Stimulated activated CD8-positive, alpha-beta memory T cell treated with anti-CD3 and anti-CD28 coated beads, Interleukin-7, amount 100 ng/mL, for 1 hour (primary cell): Measurements from ENCODE around the gene ABHD16B.
"Not testable (repeated sequence)": the region's sequence is repeated elsewhere in the genome, so short reads cannot be mapped to it uniquely, and the experiment has no call there.

Experiments
- DNase-seq, 2 donors: peaks; one replicate each; pipeline ENCODE4 v3.0.0-alpha.2; 2020; ENCODE audit warnings: low read depth in 2 of 2

ABHD16B gene

GRCh38 chr20:63854766-63855362 lies 6.4 kb upstream of the ABHD16B start:
- DNase-seq = no peak

GRCh38 chr20:63855363-63856097 lies 5.8 kb upstream of the ABHD16B start:
- no peak for DNase-seq

- no peak for DNase-seq
Measured at GRCh38 chr20:63856098-63856511, 5.2 kb upstream of the ABHD16B start.

GRCh38 chr20:63857764-63858392 lies 3.4 kb upstream of the ABHD16B start:
- DNase-seq = no peak

GRCh38 chr20:63858393-63859165 lies 2.7 kb upstream of the ABHD16B start:
- DNase-seq = no peak

GRCh38 chr20:63859166-63859699 lies 2.1 kb upstream of the ABHD16B start:
- no peak for DNase-seq

- DNase-seq = no peak
Measured at GRCh38 chr20:63860325-63861051, 810 bp upstream of the ABHD16B start.

- DNase-seq = no peak
Measured at GRCh38 chr20:63861981-63862901, 943 bp downstream of the ABHD16B start.

GRCh38 chr20:63863021-63863797 lies 1.9 kb downstream of the ABHD16B start:
- no peak for DNase-seq

GRCh38 chr20:63863798-63864544 lies 2.7 kb downstream of the ABHD16B start:
- peak; percentile 57 to 59 for DNase-seq

- no peak for DNase-seq
Measured at GRCh38 chr20:63864545-63864977, 3.3 kb downstream of the ABHD16B start.

- peak; percentile 94 for DNase-seq
Measured at GRCh38 chr20:63864978-63865640, 3.8 kb downstream of the ABHD16B start, which contains the start of gene TPD52L2. TPD52L2 (plus strand) TSS chr20:63865270; CDS start chr20:63865366, 96 bp downstream.

GRCh38 chr20:63867042-63867441 lies 5.7 kb downstream of the ABHD16B start:
- not testable (repeated sequence) for DNase-seq

GRCh38 chr20:63868264-63868663 lies 7.0 kb downstream of the ABHD16B start:
- no peak for DNase-seq

GRCh38 chr20:63873477-63873971 lies 12.2 kb downstream of the ABHD16B start:
- DNase-seq = no peak

GRCh38 chr20:63874241-63874640 lies 12.9 kb downstream of the ABHD16B start:
- DNase-seq = not testable (repeated sequence)

- no peak for DNase-seq
Measured at GRCh38 chr20:63876489-63877036, 15.3 kb downstream of the ABHD16B start.
